GM18868 (cell line): ENCODE measurements around the gene URI1.
A peak's percentile ranks its signal among the peaks of the same experiment; 100 is the strongest.

Experiments used
- ATAC-seq: cut with Tn5 transposase; IDR thresholded peaks from one replicate; pipeline ENCODE4 v1.9.1; 2021; ENCODE audit warnings: mild to moderate bottlenecking, moderate library complexity; ENCODE audit not compliant: unreplicated experiment

Gene URI1

DNA sequence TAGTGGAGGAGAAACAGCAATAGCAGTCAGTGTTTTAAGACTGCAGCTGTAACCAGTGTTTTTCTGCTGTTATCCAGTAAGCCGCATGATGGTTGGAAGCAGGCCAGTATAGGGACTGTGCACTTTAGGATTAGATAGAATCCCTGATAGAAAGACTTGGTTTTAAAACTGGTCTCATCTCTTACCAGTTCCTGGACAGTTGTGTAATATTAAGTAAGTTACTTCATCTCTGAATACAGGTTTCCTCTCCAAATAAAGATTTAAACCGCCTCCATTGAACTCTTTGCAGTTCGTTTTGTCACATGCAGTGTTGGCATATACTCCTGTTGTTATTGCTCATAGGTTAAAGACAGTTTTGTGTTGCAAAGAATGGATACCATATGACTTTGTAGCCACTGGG, 25.6 kb downstream of the URI1 start:
- no peak for ATAC-seq

DNA sequence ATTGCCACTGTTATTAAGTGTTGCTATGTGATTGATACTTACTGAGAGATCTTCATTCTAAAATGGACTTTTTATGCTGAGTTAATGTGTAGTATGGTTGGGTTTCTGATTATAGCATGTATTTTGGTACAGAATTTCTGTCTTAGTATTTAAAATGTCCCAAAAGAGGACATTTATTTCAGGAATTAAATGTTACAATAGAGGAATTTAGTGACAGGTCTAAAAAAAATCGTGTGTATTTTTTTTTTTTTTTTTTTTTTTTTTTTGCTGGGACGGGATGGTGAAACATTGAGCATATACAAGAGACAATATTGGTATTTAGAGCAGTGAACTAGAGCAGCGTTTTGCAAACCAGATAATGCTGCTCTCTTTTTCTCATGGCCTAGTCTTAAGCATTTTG, 27.9 kb downstream of the URI1 start:
- ATAC-seq: no peak

DNA sequence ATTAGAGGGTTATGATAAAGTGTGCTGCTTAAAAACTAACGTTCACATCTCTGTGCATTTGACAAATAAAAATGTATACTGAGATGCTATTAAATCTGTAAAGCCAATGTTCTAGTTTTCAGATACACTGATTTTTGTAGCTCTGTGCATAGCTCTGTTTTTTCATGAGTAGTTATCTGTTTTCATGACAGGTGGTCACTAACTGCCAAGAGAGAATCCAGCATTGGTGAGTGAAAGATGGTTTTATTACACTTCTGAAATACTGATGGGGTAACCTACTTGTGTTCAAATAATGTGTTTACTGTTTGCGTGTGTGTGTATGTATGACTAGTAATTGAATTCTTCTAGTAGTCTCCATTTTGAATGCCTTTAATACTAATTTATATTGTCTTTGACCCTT, 29.0 kb downstream of the URI1 start:
- no peak for ATAC-seq

DNA sequence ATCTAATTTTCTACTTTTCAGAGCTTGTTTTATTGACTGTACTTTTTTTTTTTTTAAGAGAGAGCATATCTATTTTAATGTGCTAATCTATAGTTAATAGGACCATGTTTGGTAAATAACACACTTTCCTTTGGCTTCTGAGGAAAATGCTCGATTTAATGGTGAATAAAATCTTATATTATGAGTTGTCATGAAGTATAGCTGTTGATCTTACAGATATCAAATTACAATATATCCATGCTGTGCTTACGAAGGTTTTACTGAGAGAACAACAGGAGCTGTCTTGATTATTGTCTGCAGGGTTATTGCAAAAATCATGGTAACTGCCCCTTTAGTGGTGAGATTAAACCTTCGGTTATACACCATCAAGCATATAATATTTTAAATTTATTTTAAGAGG, 29.6 kb downstream of the URI1 start:
- ATAC-seq: no peak

DNA sequence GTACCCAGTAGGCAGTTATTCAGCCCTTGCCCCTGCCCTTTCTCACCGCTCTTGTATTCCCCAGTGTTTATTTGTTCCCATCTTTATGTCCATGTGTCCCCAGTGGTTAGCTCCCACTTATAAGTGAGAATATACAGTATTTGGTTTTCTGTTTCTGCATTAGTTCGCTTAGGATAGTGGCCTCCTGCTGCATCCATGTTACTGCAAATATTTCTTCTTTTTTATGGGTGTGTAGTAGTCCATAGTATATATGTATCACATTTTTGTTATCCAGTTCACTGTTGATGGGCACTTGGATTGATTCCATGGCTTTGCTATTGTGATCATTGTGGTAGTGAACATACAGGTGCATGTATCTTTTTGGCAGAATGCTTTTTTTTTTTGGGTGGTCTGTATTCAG, 32.7 kb downstream of the URI1 start:
- ATAC-seq: no peak

DNA sequence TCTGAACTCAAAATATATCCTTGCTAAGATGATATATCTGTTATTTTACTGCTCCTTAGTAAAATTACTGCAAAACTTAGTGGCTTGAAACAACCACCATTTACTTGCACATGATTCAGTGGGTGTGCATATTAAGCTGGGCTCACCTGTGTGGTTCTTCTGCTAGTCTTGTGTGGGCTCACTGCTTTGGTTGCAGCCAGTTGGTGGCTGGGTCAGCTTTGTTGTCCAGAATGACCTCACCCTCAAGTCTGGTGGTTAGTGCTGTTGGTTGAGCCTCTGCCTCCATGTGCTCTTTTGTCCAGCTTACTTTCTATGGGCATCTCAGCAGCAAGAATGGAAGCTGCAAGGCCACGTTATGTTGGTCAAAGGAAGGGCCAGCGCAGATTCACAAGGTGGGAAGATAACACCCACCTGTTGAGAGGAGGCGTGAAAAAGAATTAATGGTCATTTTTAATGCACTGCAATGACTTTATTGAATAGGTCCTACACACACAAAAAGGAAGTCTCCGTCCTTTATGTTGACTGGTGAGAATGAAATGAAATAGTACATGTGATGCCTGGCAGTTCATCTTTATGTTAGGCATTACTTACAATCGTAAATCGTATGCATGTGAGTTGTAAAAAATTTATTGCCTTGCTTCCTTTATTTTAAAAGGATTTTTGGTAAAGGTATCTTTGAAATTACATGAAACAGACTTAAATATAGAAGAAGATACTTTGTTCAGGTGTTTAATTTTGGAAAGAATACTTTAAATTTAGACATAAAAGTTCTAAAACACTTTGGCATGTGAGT, 34.3 kb downstream of the URI1 start:
- no peak for ATAC-seq

DNA sequence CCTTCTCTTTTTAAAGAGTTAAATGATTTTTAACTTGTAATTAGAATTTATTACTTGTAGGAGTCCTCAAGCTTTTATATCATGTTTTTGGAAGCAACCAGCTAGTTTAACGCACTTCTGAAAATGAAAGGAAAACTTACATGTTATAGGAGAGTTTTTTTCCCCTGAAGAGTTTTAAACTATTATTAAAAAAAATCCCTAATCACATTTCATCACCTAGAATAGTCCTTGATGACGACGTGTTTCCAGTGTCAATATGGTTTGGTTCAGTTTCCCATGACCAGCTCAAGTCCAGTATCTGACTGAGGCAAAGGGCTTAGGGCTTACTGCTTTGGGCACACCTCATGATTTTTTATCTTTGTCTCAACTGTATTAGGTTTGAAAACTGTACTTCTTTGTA, 36.0 kb downstream of the URI1 start:
- ATAC-seq: no peak

DNA sequence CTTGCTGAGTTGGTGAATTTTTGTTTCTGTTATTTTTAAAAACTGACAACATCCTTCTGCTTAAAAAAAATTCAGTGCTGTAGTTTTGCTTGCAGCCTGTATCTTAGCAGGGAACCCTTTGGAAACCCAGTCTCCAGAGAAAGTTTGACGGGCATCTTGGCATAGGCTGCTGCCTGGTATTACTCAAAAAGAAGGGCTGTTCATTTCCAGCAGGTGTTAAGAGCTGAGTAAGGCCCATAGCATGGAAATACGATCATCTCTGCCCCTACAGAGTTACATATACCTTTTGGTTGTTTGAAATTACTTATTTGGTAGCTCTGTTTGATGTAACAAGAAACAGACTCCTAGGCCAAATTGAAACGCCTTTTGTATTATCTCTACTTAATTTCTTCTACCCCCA, 41.5 kb downstream of the URI1 start:
- no peak for ATAC-seq

DNA sequence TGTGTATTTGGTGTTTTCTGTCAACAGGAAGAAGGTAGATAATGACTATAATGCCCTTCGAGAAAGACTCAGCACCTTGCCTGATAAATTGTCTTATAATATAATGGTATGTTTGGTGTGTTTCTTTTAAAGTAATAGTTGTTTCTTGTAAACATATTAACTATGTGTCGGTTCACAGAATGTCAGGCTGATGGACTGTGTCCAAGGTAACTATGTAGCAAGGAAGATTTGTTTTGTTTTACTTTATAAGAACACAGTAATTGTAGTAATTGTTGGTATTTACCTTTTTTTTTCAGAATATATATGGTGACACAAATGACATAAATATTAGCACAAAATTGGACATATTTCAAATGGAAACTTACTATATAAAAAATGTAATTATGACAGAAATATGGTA, 43.2 kb downstream of the URI1 start:
- no peak for ATAC-seq

DNA sequence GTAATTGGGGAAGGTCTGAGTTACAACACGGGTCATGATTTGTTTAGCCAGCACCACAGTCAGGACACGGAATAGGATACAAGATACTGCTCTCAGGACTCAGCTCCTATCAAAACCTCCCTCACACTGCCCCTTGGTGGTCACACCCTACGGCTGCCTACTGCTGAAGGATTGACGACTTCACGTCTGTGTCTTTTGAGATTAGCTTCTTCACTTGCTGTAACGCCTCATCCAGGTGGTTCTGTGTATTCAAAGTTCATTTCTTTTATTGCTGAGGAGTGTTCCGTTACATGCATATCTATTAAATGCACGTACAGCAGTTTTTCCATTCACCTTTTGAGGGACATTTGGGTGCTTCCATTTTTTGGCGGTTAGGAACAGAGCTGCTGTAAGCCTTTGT, 46.3 kb downstream of the URI1 start:
- no peak for ATAC-seq

DNA sequence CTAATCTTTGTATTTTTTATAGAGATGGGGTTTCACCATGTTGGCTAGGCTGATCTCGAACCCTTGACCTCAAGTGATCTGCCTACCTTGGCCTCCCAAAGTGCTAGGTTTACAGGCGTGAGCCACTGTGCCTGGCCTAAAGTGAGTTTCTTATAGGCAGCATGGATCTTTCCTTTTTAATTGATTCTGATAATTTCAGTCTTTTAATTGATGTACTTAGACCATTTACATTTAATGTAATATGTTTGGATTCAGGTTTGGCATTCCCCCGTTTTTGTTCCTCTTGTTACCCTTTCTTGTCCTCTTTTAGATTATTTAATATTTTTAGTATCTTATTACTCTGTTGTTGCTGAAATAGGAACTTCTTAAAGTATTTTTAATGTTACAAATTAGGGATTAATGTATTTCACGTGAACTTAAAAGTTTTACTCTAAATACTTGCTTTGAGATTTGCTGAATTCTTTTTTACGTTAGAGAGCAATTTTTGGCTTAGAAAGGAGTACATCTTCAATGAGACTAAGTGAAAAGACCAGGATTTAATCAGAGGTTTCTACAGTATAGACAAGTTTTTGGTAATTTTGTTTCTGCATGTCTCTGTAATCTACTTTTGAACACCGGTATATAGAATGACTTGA, 50.3 kb downstream of the URI1 start:
- no peak for ATAC-seq

DNA sequence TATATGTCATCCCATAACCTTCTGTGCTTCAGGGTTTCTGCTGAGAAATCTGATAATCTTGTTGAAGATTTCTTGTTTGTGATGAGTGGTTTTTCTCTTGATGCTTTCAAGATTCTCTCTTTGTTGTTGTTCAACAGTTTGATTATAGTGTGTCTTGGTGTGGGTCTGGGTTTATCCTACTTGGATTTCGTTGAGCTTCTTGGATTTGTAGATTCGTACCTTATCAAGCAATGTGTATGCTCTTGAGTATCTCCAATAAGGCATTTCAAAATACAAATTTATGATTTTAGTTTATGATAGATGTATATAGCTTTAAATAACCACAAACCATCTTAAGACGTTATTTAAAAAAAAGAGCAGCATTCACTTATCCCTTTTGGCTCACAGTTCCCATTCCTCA, 57.5 kb downstream of the URI1 start:
- ATAC-seq: no peak

DNA sequence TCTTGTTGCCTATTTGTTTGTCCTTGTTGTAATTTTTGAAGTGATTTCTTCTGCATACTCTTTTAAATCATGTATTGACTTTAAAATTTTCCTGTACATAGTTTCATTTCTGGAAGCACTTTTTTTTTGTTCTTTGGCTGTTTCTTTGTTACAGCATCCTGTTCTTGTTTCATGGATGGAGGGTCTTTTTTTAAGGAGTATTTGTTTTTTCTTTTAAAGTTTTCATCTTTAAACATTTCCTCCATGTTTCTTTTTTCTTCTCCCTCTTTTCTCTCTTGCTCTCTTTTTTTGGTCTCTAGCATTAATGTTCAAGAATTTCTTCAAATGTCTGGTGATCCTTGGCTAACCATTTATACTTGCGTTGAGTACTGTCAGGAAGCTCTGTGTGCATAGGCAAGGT, 58.8 kb downstream of the URI1 start:
- ATAC-seq: no peak

DNA sequence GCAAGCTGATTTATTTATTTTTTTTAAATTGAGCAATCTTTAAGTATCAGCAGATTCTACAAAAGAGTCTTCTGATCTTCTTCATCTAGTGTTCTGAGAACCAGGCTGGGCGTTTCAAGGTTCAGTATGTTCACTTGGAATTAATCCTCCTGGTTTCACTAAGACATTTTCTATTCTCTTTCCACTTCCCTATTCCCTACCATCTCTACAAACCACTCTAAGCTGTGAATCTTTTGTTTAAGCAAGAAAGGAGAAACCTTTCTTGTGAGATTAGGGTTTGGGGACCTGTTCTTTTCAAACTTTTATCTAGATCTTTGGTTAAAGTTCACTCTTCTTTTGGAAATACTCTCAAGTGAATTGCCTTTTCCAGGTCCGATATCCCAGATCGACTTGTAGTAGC, 59.3 kb downstream of the URI1 start:
- no peak for ATAC-seq

DNA sequence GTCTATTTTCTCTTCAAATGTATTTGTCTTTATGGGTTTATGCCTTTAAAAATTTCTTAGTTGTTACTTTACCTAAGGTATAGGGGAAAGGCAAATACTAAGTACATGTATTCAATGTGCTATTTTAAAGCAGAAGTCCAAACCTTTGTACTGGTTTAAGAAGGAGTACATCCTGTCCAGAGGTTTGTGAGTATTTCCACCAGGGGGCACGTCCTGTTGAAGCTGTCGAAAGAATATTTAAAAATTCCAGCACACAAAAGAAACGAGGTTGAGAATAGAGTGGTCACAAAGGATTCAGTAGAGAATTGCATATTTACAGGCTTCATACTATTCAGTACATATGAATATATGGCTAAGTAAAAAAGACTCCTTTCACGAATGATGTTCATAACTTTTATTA, 59.8 kb downstream of the URI1 start:
- no peak for ATAC-seq

DNA sequence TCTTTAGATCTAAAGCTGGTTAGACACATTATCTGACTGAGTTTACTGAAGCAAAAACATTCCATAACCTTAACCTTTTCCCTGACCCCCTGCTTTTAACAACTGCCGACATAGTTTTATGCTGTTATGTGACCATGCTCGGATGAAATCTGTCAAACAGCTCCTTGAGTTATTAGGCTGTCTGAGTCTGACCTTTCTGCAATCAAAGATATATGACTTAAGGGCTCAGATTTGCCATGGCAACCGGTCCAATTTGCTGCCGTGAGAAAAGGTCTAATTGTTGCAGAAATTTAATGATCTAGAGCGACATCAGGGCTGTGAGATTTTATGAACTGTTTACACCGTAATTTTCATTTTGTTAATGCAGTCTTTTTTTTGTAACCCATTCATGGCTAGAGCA, 61.8 kb downstream of the URI1 start:
- no peak for ATAC-seq

DNA sequence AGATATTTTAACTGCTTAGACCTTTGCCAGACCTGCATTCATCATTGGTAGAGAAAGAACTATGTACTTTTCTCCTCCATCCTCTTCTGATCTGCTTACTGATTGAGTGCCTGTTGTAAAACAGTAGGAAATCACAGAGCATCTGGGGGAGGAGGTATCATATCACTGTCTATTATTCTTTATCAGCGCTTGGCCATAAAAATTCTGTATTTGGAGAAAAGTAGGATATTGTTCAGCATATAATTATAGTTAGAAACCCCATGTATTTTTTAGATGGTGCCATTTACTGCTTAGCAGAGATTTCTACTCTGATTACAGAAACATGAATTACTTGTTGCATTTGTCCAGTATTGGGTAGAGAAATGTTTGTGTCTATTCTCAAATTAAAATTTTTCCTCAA, 62.4 kb downstream of the URI1 start:
- no peak for ATAC-seq

DNA sequence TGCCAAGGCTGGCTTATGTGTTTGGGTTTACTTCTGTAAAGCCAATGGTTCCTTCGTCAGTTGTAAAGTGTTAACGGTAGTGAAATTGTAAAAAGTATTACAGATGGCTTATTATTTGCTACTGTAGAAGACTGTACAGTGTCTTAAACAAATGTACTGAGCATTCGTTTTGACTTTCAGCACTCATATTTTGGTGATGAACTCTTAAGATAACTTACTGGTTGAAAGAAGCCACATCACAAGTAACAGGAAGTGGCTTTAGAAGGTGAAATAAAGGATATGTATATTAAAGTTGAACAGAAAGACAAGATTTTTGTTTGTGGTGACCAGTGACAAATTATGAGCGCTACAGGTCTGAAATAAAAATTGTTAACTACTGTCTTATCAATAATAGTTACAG, 64.2 kb downstream of the URI1 start:
- no peak for ATAC-seq

DNA sequence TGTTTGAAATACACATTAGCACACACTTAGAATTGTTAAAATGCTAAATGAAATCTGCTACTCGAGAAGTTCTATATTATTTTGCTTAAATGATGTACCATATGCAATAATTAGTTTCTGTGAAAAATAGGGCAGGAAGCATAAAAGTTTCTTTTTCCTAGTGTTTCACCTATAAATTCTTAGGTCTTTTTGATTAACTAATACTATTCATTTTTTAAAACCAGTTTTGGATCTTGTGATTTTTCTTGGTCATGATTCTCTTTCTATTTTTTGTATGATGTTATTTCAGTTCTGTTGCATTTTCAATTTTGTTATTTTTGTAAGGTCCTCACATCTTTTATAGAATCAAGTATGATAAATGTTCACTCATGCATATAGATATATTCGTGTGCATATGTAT, 66.1 kb downstream of the URI1 start:
- no peak for ATAC-seq

DNA sequence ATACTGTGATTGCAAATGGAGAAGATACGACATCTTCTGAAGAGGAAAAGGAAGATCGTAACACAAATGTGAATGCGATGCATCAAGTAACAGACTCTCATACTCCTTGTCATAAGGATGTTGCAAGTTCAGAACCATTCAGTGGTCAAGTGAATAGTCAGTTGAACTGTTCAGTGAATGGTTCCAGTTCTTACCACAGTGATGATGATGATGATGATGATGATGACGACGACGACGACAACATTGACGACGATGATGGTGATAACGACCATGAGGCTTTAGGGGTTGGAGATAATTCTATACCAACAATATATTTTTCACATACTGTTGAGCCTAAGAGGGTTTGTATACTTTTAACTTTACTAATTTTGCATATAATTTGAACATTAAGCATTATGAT, 67.0 kb downstream of the URI1 start:
- ATAC-seq: no peak

DNA sequence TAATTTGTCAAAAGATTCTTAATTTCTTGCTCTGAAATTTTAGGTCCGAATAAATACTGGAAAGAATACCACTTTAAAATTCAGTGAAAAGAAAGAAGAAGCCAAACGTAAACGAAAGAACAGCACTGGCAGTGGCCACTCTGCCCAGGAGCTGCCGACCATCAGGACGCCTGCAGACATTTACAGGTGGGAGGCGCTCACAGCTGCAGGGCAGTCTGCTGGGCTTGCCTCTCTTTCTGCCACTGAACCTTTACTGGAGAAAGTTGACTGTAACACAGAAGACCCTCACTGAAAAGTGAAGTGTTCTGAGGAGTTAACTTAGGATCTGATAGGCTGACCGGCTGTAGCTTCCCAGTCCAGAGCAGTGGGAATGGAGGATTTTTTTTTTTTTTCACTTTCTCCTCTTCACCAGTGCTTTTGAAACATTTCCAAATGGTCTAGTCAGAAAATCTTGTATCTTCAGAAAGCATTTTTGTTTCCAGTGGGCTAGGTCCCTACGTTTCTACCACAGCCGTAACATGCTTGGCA, 69.1 kb downstream of the URI1 start:
- ATAC-seq: no peak

DNA sequence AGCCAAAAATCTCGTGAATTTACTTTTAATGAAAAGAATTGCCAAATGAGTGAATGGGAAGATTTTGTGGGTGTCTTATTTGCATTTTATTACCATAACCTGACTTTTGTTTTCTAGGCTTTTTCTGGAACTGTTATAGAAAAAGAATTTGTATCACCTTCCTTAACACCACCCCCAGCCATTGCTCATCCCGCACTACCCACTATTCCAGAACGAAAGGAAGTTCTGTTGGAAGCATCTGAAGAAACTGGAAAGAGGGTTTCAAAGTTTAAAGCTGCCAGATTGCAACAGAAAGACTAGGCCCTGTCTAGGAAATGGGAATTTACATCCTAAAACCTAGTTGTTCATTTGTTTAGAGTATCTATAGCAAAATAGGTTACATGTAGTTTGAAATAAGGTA, 72.7 kb downstream of the URI1 start:
- ATAC-seq: no peak

DNA sequence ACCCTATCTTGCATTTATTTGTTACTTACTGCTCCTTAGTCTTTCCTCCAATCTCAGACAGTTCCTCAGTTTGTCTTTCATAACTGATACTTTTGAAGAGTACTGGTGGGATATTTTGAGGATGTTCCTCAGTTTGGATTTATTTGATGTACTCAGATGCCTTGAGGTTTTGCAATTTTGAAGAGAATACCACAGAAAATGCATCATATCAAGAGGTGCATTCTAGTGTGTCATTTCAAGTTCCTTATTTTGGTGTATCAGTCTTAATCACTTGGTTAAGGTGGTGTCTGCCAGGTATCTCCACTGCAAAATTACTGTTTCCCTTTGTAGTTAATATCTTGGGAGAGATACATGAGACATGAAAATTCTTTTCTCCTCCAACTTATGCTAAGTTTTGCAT, 75.1 kb downstream of the URI1 start:
- ATAC-seq: peak; percentile 97
